C4-2B (cell line): ENCODE results near the gene MRPL44.

Experiments used
- H3K27ac ChIP-seq: fragments of 450-650 bp; 2 replicates; pipeline ENCODE4 v1.5.1; 2017
- CTCF ChIP-seq: fragments of 450-650 bp; conservative IDR thresholded peaks from 2 replicates; pipeline ENCODE4 v1.5.1; 2017; ENCODE audit warnings: mild to moderate bottlenecking
- ZFX ChIP-seq: fragments of 450-650 bp; IDR thresholded peaks from 2 replicates; pipeline ENCODE4 v1.6.1; 2017

Gene MRPL44

GRCh38 chr2:223918671-223919134 is 38.6 kb upstream of the MRPL44 start:
- TF ChIP-seq CTCF: no peak
- no peak for TF ChIP-seq ZFX
- no peak overlapping the region for H3K27ac ChIP-seq

- no peak for TF ChIP-seq ZFX
- TF ChIP-seq CTCF: no peak; the same call in 1 of the 2 replicates
- H3K27ac ChIP-seq: no peak overlapping the region
Observed at GRCh38 chr2:223920109-223920508, 37.2 kb upstream of the MRPL44 start.

DNA sequence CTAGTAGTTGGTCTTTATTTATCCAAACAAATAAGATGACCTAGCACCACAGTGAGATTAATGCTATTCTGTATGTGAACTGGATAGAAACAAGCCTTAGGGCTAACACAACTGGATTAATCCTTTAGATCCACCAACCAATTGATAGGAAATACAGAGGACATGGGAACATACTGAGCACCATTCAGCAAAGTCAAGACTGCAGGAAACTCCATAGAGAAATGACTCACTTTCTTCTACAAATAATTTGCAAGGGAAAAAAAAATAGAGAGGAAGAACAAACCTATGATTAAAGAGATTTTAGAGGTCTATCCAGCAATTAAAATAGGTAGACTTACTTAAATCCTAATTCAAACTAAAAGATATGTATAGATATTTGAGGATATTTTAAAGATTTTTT is 36.1 kb upstream of the MRPL44 start:
- TF ChIP-seq ZFX (no peak), CTCF (no peak)
- no peak overlapping the region for H3K27ac ChIP-seq

DNA sequence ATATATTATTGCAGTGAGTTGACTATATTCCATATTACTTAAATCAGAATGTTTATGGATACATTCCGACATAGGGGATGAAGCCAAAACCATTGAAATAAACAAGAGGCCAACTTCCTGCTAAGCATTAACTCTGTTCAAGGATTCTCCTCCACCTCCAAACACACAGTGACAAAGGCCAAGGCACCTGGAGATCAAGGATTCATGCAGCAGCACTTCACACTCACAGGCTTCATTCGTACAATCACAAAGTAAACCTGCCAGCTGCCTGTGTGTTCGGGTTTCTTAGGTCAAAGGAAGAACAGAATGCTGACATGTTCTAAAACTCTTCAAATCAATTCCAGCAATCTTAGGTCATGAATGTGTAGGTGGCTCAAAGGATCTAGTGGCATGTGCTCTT is 35.0 kb upstream of the MRPL44 start:
- TF ChIP-seq CTCF (no peak), ZFX (no peak)

GRCh38 chr2:223923976-223924375 is 33.3 kb upstream of the MRPL44 start:
- H3K27ac ChIP-seq: no peak overlapping the region
- TF ChIP-seq ZFX (no peak), CTCF (no peak)

More for the DNA sequence above, 35.0 kb upstream of the MRPL44 start:
- no peak overlapping the region for H3K27ac ChIP-seq

DNA sequence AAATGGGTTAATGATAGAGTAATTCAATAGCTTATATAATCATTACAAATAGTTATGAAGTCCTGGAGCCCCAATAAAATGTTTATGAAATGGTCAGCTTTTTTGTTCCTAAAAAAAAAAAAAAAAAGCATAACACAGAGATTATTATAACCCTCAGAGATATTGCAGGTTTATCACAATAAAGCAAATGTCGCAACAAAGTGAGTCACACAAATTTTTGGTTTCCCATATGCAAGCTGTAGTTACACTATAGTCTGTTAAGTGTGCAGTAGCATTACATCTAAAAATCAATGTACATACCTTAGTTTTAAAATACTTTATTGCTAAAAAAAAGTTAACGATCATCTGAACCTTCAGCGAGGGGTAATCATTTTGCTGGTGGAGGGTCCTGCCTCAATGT is 32.2 kb upstream of the MRPL44 start:
- H3K27ac ChIP-seq: no peak overlapping the region
- TF ChIP-seq CTCF (no peak), ZFX (no peak)

DNA sequence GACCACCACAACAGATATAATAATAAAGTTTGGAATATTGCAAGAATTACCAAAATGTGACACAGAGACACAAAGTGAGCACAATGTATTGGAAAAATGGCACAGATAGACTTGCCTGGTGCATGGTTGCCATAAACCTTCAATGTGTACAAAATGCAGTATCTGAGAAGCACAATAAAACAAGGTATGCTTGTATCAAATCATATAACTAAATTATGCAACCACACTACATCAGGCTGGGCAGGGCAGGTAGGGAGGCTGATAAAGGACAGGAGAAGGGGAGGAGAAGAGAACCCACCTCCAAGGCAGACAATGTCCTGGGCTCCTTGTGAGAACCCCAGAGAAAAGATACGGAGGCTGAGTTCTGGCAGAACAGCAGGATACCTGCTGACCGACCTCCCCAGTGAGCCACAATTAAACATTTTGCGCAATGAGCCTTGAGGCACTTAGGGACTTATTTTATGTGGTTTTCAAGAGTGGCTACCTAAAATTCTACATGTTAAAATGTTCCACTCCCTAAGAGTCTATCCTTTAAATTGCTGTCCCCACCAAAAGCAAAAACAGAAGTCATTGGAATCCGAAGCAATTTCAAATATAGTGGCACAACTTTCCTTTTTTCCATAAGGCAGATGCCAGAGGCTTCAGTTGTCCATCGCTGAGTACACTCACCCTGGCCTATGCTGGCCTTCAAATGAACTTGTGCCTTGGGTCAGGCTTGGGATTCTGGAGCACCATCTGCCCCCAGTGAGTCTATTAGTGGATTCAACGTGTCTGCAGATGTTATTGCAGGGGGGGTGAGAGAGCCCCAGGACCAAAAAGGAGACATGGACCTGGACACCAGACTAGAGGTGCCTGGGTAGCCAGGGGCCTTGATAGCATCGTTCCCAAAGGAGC is 28.9 kb upstream of the MRPL44 start:
- TF ChIP-seq ZFX (no peak), CTCF (no peak)
- H3K27ac ChIP-seq: peak overlapping the region; percentile 56; the same call in 1 of the 2 replicates
